D721Med (cell line): ENCODE data around the gene ZNF644.

Source experiments
- DNase-seq: peaks from one replicate; pipeline ENCODE4 v3.0.0; 2011; ENCODE audit warnings: low spot score; ENCODE audit not compliant: insufficient read length
- FAIRE-seq: peaks from 2 replicates; lab custom pipeline; 2011; peaks lifted over from hg19 to GRCh38; lab: Jason Lieb, UNC
- CTCF ChIP-seq: IDR thresholded peaks from 2 replicates; pipeline ENCODE4 v1.5.1; 2012; ENCODE audit warnings: mild to moderate bottlenecking, control low read depth; ENCODE audit not compliant: insufficient read depth; ENCODE audit errors: missing control alignments

ZNF644 gene

GRCh38 chr1:90969241-90969640 lies 52.6 kb downstream of the ZNF644 start:
- peak; percentile 71 for FAIRE-seq
- no peak for DNase-seq
- TF ChIP-seq CTCF = no peak

GRCh38 chr1:90964444-90965035 lies 57.3 kb downstream of the ZNF644 start:
- TF ChIP-seq CTCF = peak; percentile 55
- FAIRE-seq = peak; percentile 44

GRCh38 chr1:90963651-90964050 lies 58.2 kb downstream of the ZNF644 start:
- no peak for FAIRE-seq
- DNase-seq = no peak
- TF ChIP-seq CTCF = no peak

More at GRCh38 chr1:90964444-90965035, 57.3 kb downstream of the ZNF644 start:
- DNase-seq = no peak

GRCh38 chr1:90963236-90963635 lies 58.6 kb downstream of the ZNF644 start:
- no peak for TF ChIP-seq CTCF
- DNase-seq (no peak), FAIRE-seq (no peak)

- FAIRE-seq = no peak
- no peak for DNase-seq
- TF ChIP-seq CTCF = no peak
These were observed 62.3 kb downstream of the ZNF644 start for GRCh38 chr1:90959352-90960206.

GRCh38 chr1:90957497-90957896 lies 64.3 kb downstream of the ZNF644 start:
- TF ChIP-seq CTCF = no peak
- no peak for FAIRE-seq

GRCh38 chr1:90955769-90956168 lies 66.1 kb downstream of the ZNF644 start:
- DNase-seq (no peak), FAIRE-seq (no peak)
- no peak for TF ChIP-seq CTCF

More at GRCh38 chr1:90957497-90957896, 64.3 kb downstream of the ZNF644 start:
- no peak for DNase-seq
